Measurements from ENCODE around the gene WIPI1.

WIPI1 gene

GRCh38 chr17:68433211-68433610, 24.1 kb downstream of the WIPI1 start:
- no peak overlapping the region for H3K4me3 ChIP-seq (replicated peaks; ENCODE audit: low read depth, low read length)
- DNase-seq (ENCODE audit: extremely low read depth, low read depth), result no peak
- TF ChIP-seq CTCF (IDR thresholded peaks at IDR 0.05; ENCODE audit: low read depth, low read length, missing control alignments), result no peak

- TF ChIP-seq CTCF (IDR thresholded peaks at IDR 0.05; ENCODE audit: low read depth, low read length, missing control alignments), result no peak
- DNase-seq (ENCODE audit: extremely low read depth, low read depth), result no peak
- H3K4me3 ChIP-seq (replicated peaks; ENCODE audit: low read depth, low read length), result no peak overlapping the region
Observed at GRCh38 chr17:68432086-68432864, 25.0 kb downstream of the WIPI1 start.

- TF ChIP-seq CTCF (IDR thresholded peaks at IDR 0.05; ENCODE audit: low read depth, low read length, missing control alignments), result peak; percentile 28
- peak; percentile 6 for DNase-seq (ENCODE audit: extremely low read depth, low read depth)
- H3K4me3 ChIP-seq (replicated peaks; ENCODE audit: low read depth, low read length), result no peak overlapping the region
Observed at GRCh38 chr17:68431661-68432071, 25.6 kb downstream of the WIPI1 start.

- no peak for TF ChIP-seq CTCF (IDR thresholded peaks at IDR 0.05; ENCODE audit: low read depth, low read length, missing control alignments)
- no peak overlapping the region for H3K4me3 ChIP-seq (replicated peaks; ENCODE audit: low read depth, low read length)
- no peak for DNase-seq (ENCODE audit: extremely low read depth, low read depth)
Observed at GRCh38 chr17:68431045-68431608, 26.2 kb downstream of the WIPI1 start.

GRCh38 chr17:68429881-68430280, 27.4 kb downstream of the WIPI1 start:
- no peak for TF ChIP-seq CTCF (IDR thresholded peaks at IDR 0.05; ENCODE audit: low read depth, low read length, missing control alignments)
- no peak for DNase-seq (ENCODE audit: extremely low read depth, low read depth)
- H3K4me3 ChIP-seq (replicated peaks; ENCODE audit: low read depth, low read length), result no peak overlapping the region

- no peak overlapping the region for H3K4me3 ChIP-seq (replicated peaks; ENCODE audit: low read depth, low read length)
- no peak for DNase-seq (ENCODE audit: extremely low read depth, low read depth)
- no peak for TF ChIP-seq CTCF (IDR thresholded peaks at IDR 0.05; ENCODE audit: low read depth, low read length, missing control alignments)
Observed at GRCh38 chr17:68428498-68429172, 28.7 kb downstream of the WIPI1 start.

Measured in HFF-Myc (cell line).